ENCODE data around the gene CYB5RL.

The CYB5RL gene

DNA sequence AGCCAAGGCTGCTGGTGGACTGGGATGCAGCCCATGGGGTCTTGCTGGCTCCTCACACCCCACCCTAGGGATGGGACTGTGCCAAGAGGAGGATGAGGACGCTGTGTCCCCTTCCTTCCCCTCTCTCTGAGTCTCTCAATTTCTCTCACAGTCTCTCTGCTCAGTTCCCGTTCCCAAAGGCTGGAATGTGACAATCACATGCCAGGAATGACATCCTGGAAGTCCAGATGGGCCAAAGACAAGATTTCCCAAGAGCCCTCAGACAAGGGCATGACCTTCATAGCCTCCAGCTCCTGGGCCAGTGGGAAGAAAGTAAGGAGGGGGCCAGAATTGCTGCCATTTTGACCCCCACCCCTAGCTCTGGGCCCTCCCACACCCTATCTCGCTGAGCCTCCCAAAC lies 39.5 kb downstream of the CYB5RL start:
- no peak for TF ChIP-seq ELF4 (IDR thresholded peaks at IDR 0.05)
- TF ChIP-seq FOXA1 (IDR thresholded peaks at IDR 0.05): no peak
- TF ChIP-seq ARNT (IDR thresholded peaks at IDR 0.05): no peak
- no peak for TF ChIP-seq TARDBP (IDR thresholded peaks at IDR 0.05)
- TF ChIP-seq L3MBTL2 (conservative IDR thresholded peaks at IDR 0.05): no peak
- TF ChIP-seq SUZ12 (IDR thresholded peaks at IDR 0.05): no peak
- TF ChIP-seq, protein P1, sequence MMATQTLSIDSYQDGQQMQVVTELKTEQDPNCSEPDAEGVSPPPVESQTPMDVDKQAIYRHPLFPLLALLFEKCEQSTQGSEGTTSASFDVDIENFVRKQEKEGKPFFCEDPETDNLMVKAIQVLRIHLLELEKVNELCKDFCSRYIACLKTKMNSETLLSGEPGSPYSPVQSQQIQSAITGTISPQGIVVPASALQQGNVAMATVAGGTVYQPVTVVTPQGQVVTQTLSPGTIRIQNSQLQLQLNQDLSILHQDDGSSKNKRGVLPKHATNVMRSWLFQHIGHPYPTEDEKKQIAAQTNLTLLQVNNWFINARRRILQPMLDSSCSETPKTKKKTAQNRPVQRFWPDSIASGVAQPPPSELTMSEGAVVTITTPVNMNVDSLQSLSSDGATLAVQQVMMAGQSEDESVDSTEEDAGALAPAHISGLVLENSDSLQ (IDR thresholded peaks at IDR 0.05): no peak
- no peak for TF ChIP-seq FOXK2 (IDR thresholded peaks at IDR 0.05)

DNA sequence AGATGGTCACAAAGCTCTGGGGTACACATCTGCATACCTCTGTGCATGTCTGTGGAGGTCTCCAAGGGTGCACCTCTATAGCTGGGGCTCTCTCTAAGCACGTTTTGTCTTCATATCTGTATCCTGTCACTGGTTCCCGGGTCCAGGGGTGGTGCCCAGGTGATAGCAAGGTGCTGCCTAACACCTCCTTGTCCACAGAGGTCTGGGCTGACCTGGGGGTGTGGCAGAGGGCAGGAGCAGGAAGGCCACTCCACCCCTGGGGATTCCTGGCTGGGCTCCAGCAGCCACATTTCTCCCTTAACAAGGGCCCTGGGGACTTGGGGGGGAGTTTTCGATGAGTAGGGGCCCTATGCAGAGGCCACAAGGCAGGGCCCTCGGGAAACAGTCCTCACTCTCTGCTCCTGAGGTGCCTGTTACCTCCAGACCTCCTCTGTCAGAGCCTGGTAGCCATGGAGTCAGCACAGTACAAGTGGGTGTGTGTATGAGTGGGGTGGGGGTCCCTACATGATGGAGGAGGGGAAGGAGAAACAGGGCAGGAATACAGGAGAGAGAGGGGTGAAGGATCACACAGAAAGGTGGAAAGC lies 40.0 kb downstream of the CYB5RL start:
- ChIA-PET POLR2A (no interaction called here), CTCF (no interaction called here)
- TF ChIP-seq SP1 (IDR thresholded peaks at IDR 0.05) (no peak), FOXA1 (IDR thresholded peaks at IDR 0.05) (no peak), ZNF384 (IDR thresholded peaks at IDR 0.05) (no peak), NFRKB (IDR thresholded peaks at IDR 0.05) (no peak), FOXK2 (IDR thresholded peaks at IDR 0.05) (no peak), ARNT (IDR thresholded peaks at IDR 0.05) (no peak), L3MBTL2 (conservative IDR thresholded peaks at IDR 0.05) (no peak), LEF1 (IDR thresholded peaks at IDR 0.05; ENCODE audit: borderline replicate concordance) (no peak), SUZ12 (IDR thresholded peaks at IDR 0.05) (no peak), TARDBP (IDR thresholded peaks at IDR 0.05) (no peak), FOXM1 (IDR thresholded peaks at IDR 0.05; ENCODE audit: borderline replicate concordance) (no peak), BHLHE40 (IDR thresholded peaks at IDR 0.05; ENCODE audit: borderline replicate concordance) (no peak), ELF4 (IDR thresholded peaks at IDR 0.05) (no peak), HDGF (IDR thresholded peaks at IDR 0.05; ENCODE audit: borderline replicate concordance) (no peak), CTBP1 (IDR thresholded peaks at IDR 0.05; ENCODE audit: borderline replicate concordance) (no peak)
- TF ChIP-seq, protein P1 (IDR thresholded peaks at IDR 0.05): no peak
- DNase-seq (ENCODE audit: extremely low spot score): no peak

More for the DNA sequence above, 39.5 kb downstream of the CYB5RL start:
- DNase-seq (ENCODE audit: extremely low spot score): no peak
- CTCF ChIA-PET: no interaction called here
- POLR2A ChIA-PET: no interaction called here

DNA sequence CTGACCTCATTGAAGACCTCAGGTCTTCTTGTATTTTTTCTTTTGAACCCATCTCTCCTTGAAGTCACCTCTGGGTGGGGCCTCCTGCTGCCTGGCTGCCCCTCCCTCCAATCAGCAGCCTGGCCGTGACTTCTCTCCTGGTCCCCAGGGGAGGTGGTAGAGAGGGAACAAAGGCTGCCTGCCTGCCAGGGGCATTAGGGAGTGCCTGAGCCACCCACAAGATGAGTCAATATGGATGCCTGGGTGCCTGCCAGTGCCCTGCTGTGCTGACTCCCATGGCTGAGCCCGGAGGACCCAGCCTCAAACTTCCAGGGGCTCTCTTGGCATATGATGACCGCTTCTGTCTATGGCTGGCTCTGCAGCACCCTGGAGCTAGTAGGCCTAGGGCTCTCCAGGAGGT lies 41.8 kb downstream of the CYB5RL start:
- no peak for DNase-seq (ENCODE audit: extremely low spot score)
- CTCF ChIA-PET: no interaction called here
- POLR2A ChIA-PET: no interaction called here
- TF ChIP-seq FOXM1 (IDR thresholded peaks at IDR 0.05; ENCODE audit: borderline replicate concordance) (no peak), ELF4 (IDR thresholded peaks at IDR 0.05) (no peak), ZNF384 (IDR thresholded peaks at IDR 0.05) (no peak), SP1 (IDR thresholded peaks at IDR 0.05) (no peak), NFRKB (IDR thresholded peaks at IDR 0.05) (no peak), LEF1 (IDR thresholded peaks at IDR 0.05; ENCODE audit: borderline replicate concordance) (no peak), TARDBP (IDR thresholded peaks at IDR 0.05) (no peak), L3MBTL2 (conservative IDR thresholded peaks at IDR 0.05) (no peak), ARNT (IDR thresholded peaks at IDR 0.05) (no peak), CTBP1 (IDR thresholded peaks at IDR 0.05; ENCODE audit: borderline replicate concordance) (no peak), FOXK2 (IDR thresholded peaks at IDR 0.05) (no peak), BHLHE40 (IDR thresholded peaks at IDR 0.05; ENCODE audit: borderline replicate concordance) (no peak), FOXA1 (IDR thresholded peaks at IDR 0.05) (no peak), HDGF (IDR thresholded peaks at IDR 0.05; ENCODE audit: borderline replicate concordance) (no peak), SUZ12 (IDR thresholded peaks at IDR 0.05) (no peak)
- TF ChIP-seq, protein P1 (IDR thresholded peaks at IDR 0.05): no peak

DNA sequence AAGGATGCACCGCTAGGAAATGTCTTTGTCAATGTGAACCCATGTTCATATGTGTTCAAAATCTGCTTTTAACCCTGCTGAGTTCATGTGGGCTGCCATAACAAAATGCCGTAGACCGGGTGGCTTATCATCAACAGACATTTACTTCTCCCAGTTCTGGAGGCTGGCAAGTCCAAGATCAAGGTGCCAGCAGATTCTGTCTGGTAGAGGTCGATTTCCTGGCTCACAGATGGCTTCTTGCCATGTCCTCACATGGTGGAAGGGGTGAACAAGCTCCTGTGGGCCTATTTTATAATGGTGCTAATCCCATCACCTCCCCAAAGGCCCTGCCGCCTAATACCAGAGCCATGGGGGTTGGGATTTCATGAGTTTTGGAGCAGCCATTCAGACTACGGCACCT lies 42.4 kb downstream of the CYB5RL start:
- TF ChIP-seq NFRKB (IDR thresholded peaks at IDR 0.05): no peak
- POLR2A ChIA-PET: no interaction called here
- no peak for DNase-seq (ENCODE audit: extremely low spot score)
- CTCF ChIA-PET: no interaction called here

DNA sequence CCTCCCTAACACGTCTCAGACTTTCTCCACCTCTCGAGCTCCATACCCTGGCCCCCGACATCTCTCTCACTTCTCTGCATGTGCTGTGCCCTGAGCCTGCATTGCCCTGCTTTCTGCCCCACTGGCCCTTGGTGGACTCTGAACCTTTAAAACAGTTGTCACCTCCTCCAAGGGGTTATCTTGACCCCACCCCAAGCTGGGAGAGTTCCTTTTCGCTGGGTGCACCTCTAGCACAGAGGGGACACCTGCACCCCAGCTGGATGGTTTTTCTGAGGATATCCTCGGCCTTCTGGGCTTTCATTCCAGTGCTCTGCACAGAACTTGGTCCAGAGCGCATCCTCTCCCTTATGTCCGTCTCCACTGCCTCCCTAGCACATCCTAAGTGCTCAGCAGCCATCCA lies 42.8 kb downstream of the CYB5RL start:
- DNase-seq (ENCODE audit: extremely low spot score): no peak
- POLR2A ChIA-PET: no interaction called here
- CTCF ChIA-PET: no interaction called here
- no peak for TF ChIP-seq HDGF (IDR thresholded peaks at IDR 0.05; ENCODE audit: borderline replicate concordance)
- TF ChIP-seq CTBP1 (IDR thresholded peaks at IDR 0.05; ENCODE audit: borderline replicate concordance): no peak
- TF ChIP-seq, protein P1 (IDR thresholded peaks at IDR 0.05): no peak
- no peak for TF ChIP-seq SP1 (IDR thresholded peaks at IDR 0.05)
- no peak for TF ChIP-seq FOXA1 (IDR thresholded peaks at IDR 0.05)
- TF ChIP-seq FOXM1 (IDR thresholded peaks at IDR 0.05; ENCODE audit: borderline replicate concordance): no peak
- no peak for TF ChIP-seq FOXK2 (IDR thresholded peaks at IDR 0.05)
- TF ChIP-seq L3MBTL2 (conservative IDR thresholded peaks at IDR 0.05): no peak
- no peak for TF ChIP-seq SUZ12 (IDR thresholded peaks at IDR 0.05)
- TF ChIP-seq ZNF384 (IDR thresholded peaks at IDR 0.05): no peak
- no peak for TF ChIP-seq LEF1 (IDR thresholded peaks at IDR 0.05; ENCODE audit: borderline replicate concordance)
- TF ChIP-seq ARNT (IDR thresholded peaks at IDR 0.05): no peak
- TF ChIP-seq BHLHE40 (IDR thresholded peaks at IDR 0.05; ENCODE audit: borderline replicate concordance): no peak
- TF ChIP-seq TARDBP (IDR thresholded peaks at IDR 0.05): no peak
- TF ChIP-seq ELF4 (IDR thresholded peaks at IDR 0.05): no peak
- TF ChIP-seq NFRKB (IDR thresholded peaks at IDR 0.05): no peak

DNA sequence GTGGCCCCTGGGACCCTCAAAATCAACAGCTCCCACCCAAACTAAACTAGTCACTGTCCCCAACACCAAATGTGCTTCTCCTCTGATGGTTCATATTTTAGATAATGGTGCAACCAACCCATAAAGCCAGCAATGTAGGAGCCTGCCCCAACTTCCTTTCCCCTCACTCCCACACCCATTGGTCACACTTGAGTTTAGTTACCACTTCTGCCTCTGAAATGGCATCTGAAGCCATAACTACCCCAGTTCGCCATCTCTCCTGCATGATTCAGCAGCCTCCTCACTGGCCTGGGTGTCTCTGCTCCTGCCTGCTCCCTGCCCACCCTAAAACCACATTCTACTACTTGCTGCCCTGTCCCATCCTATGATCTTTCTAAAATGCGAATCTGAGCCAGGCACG lies 43.6 kb downstream of the CYB5RL start:
- ChIA-PET CTCF (no interaction called here), POLR2A (no interaction called here)
- DNase-seq (ENCODE audit: extremely low spot score): no peak
- TF ChIP-seq ZNF384 (IDR thresholded peaks at IDR 0.05): no peak
- TF ChIP-seq NFRKB (IDR thresholded peaks at IDR 0.05): no peak
- no peak for TF ChIP-seq L3MBTL2 (conservative IDR thresholded peaks at IDR 0.05)
- TF ChIP-seq FOXM1 (IDR thresholded peaks at IDR 0.05; ENCODE audit: borderline replicate concordance): no peak
- no peak for TF ChIP-seq TARDBP (IDR thresholded peaks at IDR 0.05)
- TF ChIP-seq FOXK2 (IDR thresholded peaks at IDR 0.05): no peak
- TF ChIP-seq LEF1 (IDR thresholded peaks at IDR 0.05; ENCODE audit: borderline replicate concordance): no peak
- no peak for TF ChIP-seq FOXA1 (IDR thresholded peaks at IDR 0.05)
- TF ChIP-seq BHLHE40 (IDR thresholded peaks at IDR 0.05; ENCODE audit: borderline replicate concordance): no peak
- TF ChIP-seq ARNT (IDR thresholded peaks at IDR 0.05): no peak
- TF ChIP-seq ELF4 (IDR thresholded peaks at IDR 0.05): no peak
- TF ChIP-seq SP1 (IDR thresholded peaks at IDR 0.05): no peak
- TF ChIP-seq HDGF (IDR thresholded peaks at IDR 0.05; ENCODE audit: borderline replicate concordance): no peak
- no peak for TF ChIP-seq SUZ12 (IDR thresholded peaks at IDR 0.05)
- TF ChIP-seq, protein P1 (IDR thresholded peaks at IDR 0.05): no peak
- no peak for TF ChIP-seq CTBP1 (IDR thresholded peaks at IDR 0.05; ENCODE audit: borderline replicate concordance)

All from HEK293T (cell line).